Natural killer cell (primary cell): ENCODE results near the gene FLNA. TPM values are rescaled to one million over a fixed set of nuclear protein-coding genes. Genes with fewer than 3 reads are reported as not detected.

ENCODE experiments used
- ATAC-seq, 3 donors: fragments of 150-1000 bp in 2 of 3; fragments of 200-7000 bp in 1 of 3; cut with Tn5 transposase; 1 replicate in 1 of 3; 2 replicates in 2 of 3; pipeline ENCODE4 v1.10.0; 2021; ENCODE audit warnings: mild to moderate bottlenecking in 2 of 3, moderate library complexity in 2 of 3
- DNase-seq, 2 donors: peaks; one replicate each; pipeline versions ENCODE4 v3.0.0 to v3.0.0-alpha.2; 2013 to 2021; ENCODE audit warnings: mixed read lengths in 1 of 2
- H3K27ac ChIP-seq: one replicate; pipeline ENCODE4 v1.5.1; 2013; ENCODE audit warnings: mild to moderate bottlenecking, low read length
- H3K27me3 ChIP-seq: one replicate; pipeline ENCODE4 v1.6.1; 2013; ENCODE audit warnings: low read length; ENCODE audit not compliant: control insufficient read depth, insufficient read depth
- H3K36me3 ChIP-seq: one replicate; pipeline ENCODE4 v1.6.1; 2013; ENCODE audit warnings: low read length; ENCODE audit not compliant: control insufficient read depth, insufficient read depth
- H3K4me1 ChIP-seq: one replicate; pipeline ENCODE4 v1.6.1; 2013; ENCODE audit warnings: low read length; ENCODE audit not compliant: control insufficient read depth, insufficient read depth
- H3K4me3 ChIP-seq: one replicate; pipeline ENCODE4 v1.5.1; 2013; ENCODE audit warnings: low read length
- H3K9me3 ChIP-seq: one replicate; pipeline ENCODE4 v1.6.1; 2013; ENCODE audit warnings: low read length; ENCODE audit not compliant: control insufficient read depth, insufficient read depth
- H3K27ac Mint-ChIP-seq, 2 donors: one replicate each; pipeline ENCODE4 v1.8.0; 2022; ENCODE audit warnings: mild to moderate bottlenecking in 2 of 2, mixed read lengths in 2 of 2, moderate library complexity in 1 of 2
- H3K27me3 Mint-ChIP-seq, 2 donors: one replicate each; pipeline ENCODE4 v1.8.0; 2022; ENCODE audit warnings: low read depth in 2 of 2, mixed read lengths in 2 of 2
- H3K36me3 Mint-ChIP-seq: one replicate; pipeline ENCODE4 v1.8.0; 2022; ENCODE audit warnings: mixed read lengths
- H3K4me1 Mint-ChIP-seq, 2 donors: one replicate each; pipeline ENCODE4 v1.8.0; 2022; ENCODE audit warnings: mixed read lengths in 2 of 2
- H3K4me3 Mint-ChIP-seq: one replicate; pipeline ENCODE4 v1.8.0; 2022; ENCODE audit warnings: mild to moderate bottlenecking, moderate library complexity, mixed read lengths
- H3K9me3 Mint-ChIP-seq, 2 donors: one replicate each; pipeline ENCODE4 v1.8.0; 2022; ENCODE audit warnings: mixed read lengths in 2 of 2
- WGBS: methylation state at CpG from one replicate; pipeline ENCODE4 v1.1.7; 2013; ENCODE audit warnings: missing lambda C conversion rate; ENCODE audit not compliant: insufficient coverage; 5-methylcytosine and 5-hydroxymethylcytosine counted together
- intact Hi-C: fragments of 100-400 bp; cut with micrococcal nuclease; formaldehyde crosslinking; loops from one replicate; pipeline ENCODE4 v1.14.2; 2022
- total RNA-seq, 4 donors: library from RNA; stranded (reverse); fragments of 120-200 nt in 1 of 4; gene quantifications; one replicate each; pipeline versions ENCODE4 v1.2.3 to v1.2.4, GENCODE V29; 2013 to 2022
- TF ChIP-seq, protein P1 (sequence below): fragments of 200-600 bp; IDR thresholded peaks from one replicate; pipeline ENCODE4 v1.8.0; 2022; ENCODE audit warnings: antibody characterized with exemption

FLNA gene
- total RNA-seq, 3 donors from 2014 or later (not counting 1 experiment from before 2014, with no cell fraction given), result 2,872 to 3,483 (median 2,927) TPM

DNA sequence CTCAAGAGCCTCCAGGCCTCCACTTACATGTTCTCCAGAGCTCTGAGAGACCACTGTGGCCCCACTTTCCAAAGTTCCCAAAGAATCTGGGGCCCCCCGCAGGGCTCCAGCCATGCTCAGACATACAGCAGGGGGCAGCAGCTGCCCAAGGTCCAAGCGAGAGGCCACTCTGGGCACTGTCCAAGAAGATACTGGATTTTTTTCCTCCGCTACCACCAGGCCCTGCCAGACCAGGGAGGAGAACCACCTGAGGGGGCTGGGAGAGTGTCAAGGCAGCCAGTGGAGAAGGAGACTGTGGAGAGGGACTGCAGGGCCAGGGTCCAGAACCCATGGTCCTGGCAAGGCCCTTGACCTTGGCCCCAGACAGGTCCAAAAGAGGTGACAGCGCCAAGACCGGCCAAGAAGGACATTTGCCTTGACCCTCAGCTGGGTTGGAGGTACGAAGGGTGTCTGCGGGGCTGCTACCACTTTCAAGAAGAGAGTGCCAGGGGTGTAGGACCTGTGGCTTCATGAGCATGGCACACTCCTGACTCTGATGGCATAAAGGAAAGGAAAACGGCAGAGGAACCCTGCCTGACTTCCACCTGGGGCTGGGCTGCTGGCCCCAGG is 10.0 kb upstream of the FLNA start:
- intact Hi-C loops, result no loop called here
- Mint-ChIP-seq H3K27ac (peak overlapping the region; percentile 48 to 80), H3K4me3 (peak overlapping the region; percentile 35), H3K36me3 (no peaks in the 10 kb centered on the region), H3K4me1 (peaks cover 11 to 12% of the 10 kb centered on the region in 2 donors), H3K9me3 (no peaks in the 10 kb centered on the region), H3K27me3 (no peaks in the 10 kb centered on the region)
- no peaks in the 10 kb centered on the region for H3K27me3 ChIP-seq
- no peak overlapping the region for H3K4me3 ChIP-seq
- peaks cover 6% of the 10 kb centered on the region for H3K36me3 ChIP-seq
- H3K27ac ChIP-seq, result no peak overlapping the region
- peaks cover 16% of the 10 kb centered on the region for H3K4me1 ChIP-seq
- no peak for ATAC-seq
- H3K9me3 ChIP-seq, result no peaks in the 10 kb centered on the region
- DNase-seq, result no peak
- TF ChIP-seq, protein P1, sequence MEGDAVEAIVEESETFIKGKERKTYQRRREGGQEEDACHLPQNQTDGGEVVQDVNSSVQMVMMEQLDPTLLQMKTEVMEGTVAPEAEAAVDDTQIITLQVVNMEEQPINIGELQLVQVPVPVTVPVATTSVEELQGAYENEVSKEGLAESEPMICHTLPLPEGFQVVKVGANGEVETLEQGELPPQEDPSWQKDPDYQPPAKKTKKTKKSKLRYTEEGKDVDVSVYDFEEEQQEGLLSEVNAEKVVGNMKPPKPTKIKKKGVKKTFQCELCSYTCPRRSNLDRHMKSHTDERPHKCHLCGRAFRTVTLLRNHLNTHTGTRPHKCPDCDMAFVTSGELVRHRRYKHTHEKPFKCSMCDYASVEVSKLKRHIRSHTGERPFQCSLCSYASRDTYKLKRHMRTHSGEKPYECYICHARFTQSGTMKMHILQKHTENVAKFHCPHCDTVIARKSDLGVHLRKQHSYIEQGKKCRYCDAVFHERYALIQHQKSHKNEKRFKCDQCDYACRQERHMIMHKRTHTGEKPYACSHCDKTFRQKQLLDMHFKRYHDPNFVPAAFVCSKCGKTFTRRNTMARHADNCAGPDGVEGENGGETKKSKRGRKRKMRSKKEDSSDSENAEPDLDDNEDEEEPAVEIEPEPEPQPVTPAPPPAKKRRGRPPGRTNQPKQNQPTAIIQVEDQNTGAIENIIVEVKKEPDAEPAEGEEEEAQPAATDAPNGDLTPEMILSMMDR, result no peak
- WGBS, result 74% methylated on average over 7 of the region's 8 CpGs

DNA sequence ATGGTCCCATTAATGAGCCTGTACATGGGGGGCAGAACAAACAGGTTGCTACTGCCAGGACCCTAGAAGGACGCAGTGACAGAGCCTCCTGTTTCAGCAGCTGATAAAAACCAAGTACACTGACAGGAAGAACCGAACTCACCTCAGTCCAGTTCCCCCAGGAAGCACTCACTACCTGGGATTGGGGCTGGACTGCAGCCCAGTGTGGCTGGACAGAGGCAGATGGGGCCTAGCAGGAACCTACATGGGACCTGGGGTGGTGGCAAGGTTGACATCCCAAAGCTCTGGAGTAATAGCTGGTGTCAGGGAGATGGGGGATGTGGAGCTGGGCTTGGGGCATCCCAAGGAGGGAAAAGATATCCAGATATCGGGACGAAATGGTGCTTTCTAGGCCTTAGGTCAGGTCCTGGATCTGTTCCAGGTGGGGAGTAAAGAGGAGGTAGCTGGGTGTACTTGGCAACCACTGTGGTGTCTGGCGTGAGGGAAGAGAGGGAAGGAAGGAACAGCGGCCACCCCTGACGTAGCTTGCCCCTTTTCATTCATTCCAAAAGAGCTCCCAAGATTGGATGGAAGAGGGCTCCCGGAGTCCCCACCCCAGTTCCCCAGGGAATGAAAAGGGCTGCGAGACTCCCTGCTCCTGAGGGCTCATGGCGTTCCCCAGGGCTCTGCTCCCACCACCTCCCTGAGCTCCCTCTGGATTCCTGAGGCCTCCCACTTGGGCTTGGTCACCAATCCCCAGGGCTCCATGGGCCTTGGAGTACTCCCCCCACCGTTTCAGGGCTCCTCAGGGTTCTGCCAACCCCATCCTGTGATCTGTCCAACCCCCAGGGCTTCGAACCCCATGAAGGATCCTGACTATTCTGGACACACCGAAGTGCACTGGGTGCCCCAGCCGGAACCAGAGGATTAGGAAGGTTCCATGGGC is 9.2 kb upstream of the FLNA start:
- no peaks in the 10 kb centered on the region for H3K9me3 ChIP-seq
- Mint-ChIP-seq H3K4me3 (no peak overlapping the region), H3K36me3 (no peaks in the 10 kb centered on the region), H3K4me1 (peaks cover 11 to 12% of the 10 kb centered on the region in 2 donors), H3K27me3 (no peaks in the 10 kb centered on the region), H3K9me3 (no peaks in the 10 kb centered on the region), H3K27ac (peak overlapping the region; percentile 48 to 80)
- WGBS, result 89% methylated on average over 9 of the region's 14 CpGs
- H3K27ac ChIP-seq, result no peak overlapping the region
- H3K4me1 ChIP-seq, result peaks cover 16% of the 10 kb centered on the region
- TF ChIP-seq, protein P1, result no peak
- DNase-seq (no peak), ATAC-seq (no peak)
- H3K27me3 ChIP-seq, result no peaks in the 10 kb centered on the region
- peaks cover 6% of the 10 kb centered on the region for H3K36me3 ChIP-seq
- intact Hi-C loops, result no loop called here
- no peak overlapping the region for H3K4me3 ChIP-seq

DNA sequence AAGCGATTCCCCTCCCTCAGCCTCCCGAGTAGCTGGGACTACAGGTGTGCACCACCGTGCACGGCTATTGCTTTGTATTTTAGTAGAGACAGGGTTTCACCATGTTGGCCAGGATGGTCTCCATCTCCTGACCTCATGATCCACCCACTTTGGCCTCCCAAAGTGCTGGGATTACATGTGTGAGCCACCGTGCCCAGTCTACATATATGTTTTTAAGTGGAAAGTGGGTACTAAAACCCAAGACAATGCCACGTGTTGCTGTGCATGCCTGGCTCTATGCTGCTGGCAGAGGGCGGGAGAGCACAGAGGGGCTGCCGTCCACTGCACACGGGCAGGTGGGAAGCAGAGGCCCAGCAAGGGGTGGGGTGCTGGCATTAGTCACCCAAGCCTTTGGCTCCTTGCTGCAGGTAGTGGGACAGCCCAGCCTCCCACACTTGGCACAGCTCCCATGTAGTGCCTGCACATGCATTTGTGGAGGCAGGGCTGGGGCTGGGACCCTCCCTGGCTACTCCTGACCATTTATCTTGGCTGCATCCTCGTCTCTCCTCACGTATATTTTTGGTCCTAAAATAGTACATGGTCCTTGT is 8.1 kb upstream of the FLNA start:
- no peak overlapping the region for H3K4me3 ChIP-seq
- peaks cover 6% of the 10 kb centered on the region for H3K36me3 ChIP-seq
- H3K4me1 ChIP-seq, result peaks cover 22% of the 10 kb centered on the region
- 87% methylated on average over 8 of the region's 11 CpGs for WGBS
- no peaks in the 10 kb centered on the region for H3K27me3 ChIP-seq
- intact Hi-C loops, result no loop called here
- TF ChIP-seq, protein P1, result no peak
- Mint-ChIP-seq H3K27ac (no peak overlapping the region), H3K9me3 (no peaks in the 10 kb centered on the region), H3K4me3 (no peak overlapping the region), H3K27me3 (no peaks in the 10 kb centered on the region), H3K36me3 (no peaks in the 10 kb centered on the region), H3K4me1 (peaks cover 11 to 12% of the 10 kb centered on the region in 2 donors)
- no peaks in the 10 kb centered on the region for H3K9me3 ChIP-seq
- DNase-seq (no peak), ATAC-seq (no peak)
- no peak overlapping the region for H3K27ac ChIP-seq
